ENCODE measurements around the gene PAPPA2. TPM values are rescaled to one million over a fixed set of nuclear protein-coding genes. Genes with fewer than 3 reads are reported as not detected.

Gene PAPPA2
- total RNA-seq, 1 experiment from 2014 or later, result 0.03 TPM

- no peak overlapping the region for H3K4me3 ChIP-seq (ENCODE audit: low read depth in 2 of 2, low read length in 2 of 2)
- H3K36me3 ChIP-seq (ENCODE audit: control insufficient read depth, insufficient read depth, low read length), result no peaks in the 10 kb centered on the region
- intact Hi-C loops (cut with micrococcal nuclease; ENCODE audit: unreplicated experiment) (no loop called here), in situ Hi-C loops (cut with HindIII; ENCODE audit: low pct_unique_long_range_greater_than_20kb, low sequenced_read_pairs) (no loop called here)
- ATAC-seq (no peak), DNase-seq (ENCODE audit: low read depth, low spot score) (no peak)
- H3K9me3 ChIP-seq (ENCODE audit: control insufficient read depth, insufficient read depth, low read depth, low read length), result no peaks in the 10 kb centered on the region
- no peak for TF ChIP-seq SIN3A (IDR thresholded peaks at IDR 0.05; ENCODE audit: borderline replicate concordance, insufficient read depth, low read depth, low read length)
- TF ChIP-seq POLR2AphosphoS5 (IDR thresholded peaks at IDR 0.05; ENCODE audit: low read depth, low read length), result no peak
- no peak for TF ChIP-seq TCF7L2 (IDR thresholded peaks at IDR 0.05; ENCODE audit: low read depth, low read length)
- TF ChIP-seq CTCF (IDR thresholded peaks at IDR 0.05), result no peak
- no peak for TF ChIP-seq REST (IDR thresholded peaks at IDR 0.05; ENCODE audit: insufficient read depth in 1 of 2, low read depth in 2 of 2, low read length in 1 of 2)
- no peaks in the 10 kb centered on the region for H3K27me3 ChIP-seq (ENCODE audit: control insufficient read depth, insufficient read depth, low read length)
- POLR2A ChIA-PET, result no interaction called here
- no peak overlapping the region for H3K27ac ChIP-seq (ENCODE audit: low read length)
- no TSS peak for BruUV-seq (replicated peaks)
- no peaks in the 10 kb centered on the region for H3K4me1 ChIP-seq (ENCODE audit: control insufficient read depth, insufficient read depth, low read length)
- CTCF ChIA-PET, result no interaction called here
Observed at GRCh38 chr1:176531921-176532897, 69.2 kb downstream of the PAPPA2 start.

GRCh38 chr1:176533020-176533419, 70.0 kb downstream of the PAPPA2 start:
- BruUV-seq (replicated peaks), result no TSS peak

More at GRCh38 chr1:176533020-176533419, 70.0 kb downstream of the PAPPA2 start:
- in situ Hi-C loops (cut with HindIII; ENCODE audit: low pct_unique_long_range_greater_than_20kb, low sequenced_read_pairs) (no loop called here), intact Hi-C loops (cut with micrococcal nuclease; ENCODE audit: unreplicated experiment) (no loop called here)
- DNase-seq (ENCODE audit: low read depth, low spot score) (no peak), ATAC-seq (no peak)
- Histone ChIP-seq H3K36me3 (ENCODE audit: control insufficient read depth, insufficient read depth, low read length) (no peaks in the 10 kb centered on the region), H3K27me3 (ENCODE audit: control insufficient read depth, insufficient read depth, low read length) (no peaks in the 10 kb centered on the region), H3K4me3 (ENCODE audit: low read depth in 2 of 2, low read length in 2 of 2) (no peak overlapping the region), H3K9me3 (ENCODE audit: control insufficient read depth, insufficient read depth, low read depth, low read length) (no peaks in the 10 kb centered on the region), H3K27ac (ENCODE audit: low read length) (no peak overlapping the region), H3K4me1 (ENCODE audit: control insufficient read depth, insufficient read depth, low read length) (no peaks in the 10 kb centered on the region)
- CTCF ChIA-PET, result no interaction called here
- TF ChIP-seq REST (IDR thresholded peaks at IDR 0.05; ENCODE audit: insufficient read depth in 1 of 2, low read depth in 2 of 2, low read length in 1 of 2), result no peak
- POLR2A ChIA-PET, result no interaction called here
